Occipital lobe (tissue), 3 donors: ENCODE data around the gene FAM171A1. TPM values are rescaled to one million over a fixed set of nuclear protein-coding genes. Genes with fewer than 3 reads are reported as not detected.

ENCODE experiments used
- DNase-seq: peaks from one replicate; lab custom pipeline; 2025; lab: John Stamatoyannopoulos, UW
- small RNA-seq: library from RNA; depleted of rRNA; stranded (forward); fragments of <200 nt; gene quantifications from one replicate; pipeline ENCODE3, GENCODE V24; 2014
- total RNA-seq: library from RNA; depleted of rRNA; stranded (reverse); fragments of >200 nt; gene quantifications from one replicate; pipeline ENCODE4 v1.2.3, GENCODE V29; 2014

The FAM171A1 gene
- total RNA-seq, 1 donor from 2014 or later, result 31.2 TPM

GRCh38 chr10:15172306-15172840 is 198.7 kb downstream of the FAM171A1 start:
- DNase-seq, result no peak

DNA sequence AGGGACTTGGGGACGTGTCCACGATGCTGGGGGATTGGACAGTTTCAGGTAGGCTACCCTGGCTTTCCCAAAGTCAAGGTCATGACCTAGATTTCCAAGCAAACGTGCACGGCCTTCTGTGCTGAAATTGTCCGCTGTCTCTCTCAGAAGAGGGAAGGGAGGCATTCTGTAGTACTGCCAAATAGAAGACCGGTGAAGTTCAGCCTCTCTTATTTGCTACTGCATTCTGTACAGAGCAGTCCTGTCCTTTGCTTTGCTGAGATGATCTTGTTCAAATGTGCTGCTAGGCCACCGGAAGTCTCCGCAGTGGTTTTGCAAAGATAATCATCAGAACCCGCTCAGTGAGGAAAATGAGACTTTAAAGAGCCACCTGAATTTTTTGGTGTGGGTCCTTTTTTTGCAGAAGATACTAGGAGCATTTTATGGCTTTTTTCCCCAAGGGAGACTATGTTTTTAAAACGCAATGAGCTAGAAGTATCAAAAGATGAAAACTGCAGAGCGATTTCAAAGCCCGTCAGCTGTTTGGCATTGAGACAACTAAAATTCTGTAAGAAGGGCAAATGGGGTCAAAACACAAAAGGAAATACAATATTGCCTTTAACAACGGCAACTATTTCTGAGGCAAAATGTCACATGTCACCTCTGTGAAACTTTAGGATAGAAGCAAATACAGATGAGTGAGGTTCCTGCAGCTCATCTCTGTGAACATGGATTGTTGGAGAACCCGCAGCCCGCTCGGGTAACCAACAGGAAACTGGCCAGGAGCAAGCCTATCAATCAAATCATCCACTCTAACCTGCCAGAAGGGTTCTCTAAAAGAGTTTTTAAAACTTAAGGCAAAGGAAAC is 201.3 kb downstream of the FAM171A1 start:
- no peak for DNase-seq

DNA sequence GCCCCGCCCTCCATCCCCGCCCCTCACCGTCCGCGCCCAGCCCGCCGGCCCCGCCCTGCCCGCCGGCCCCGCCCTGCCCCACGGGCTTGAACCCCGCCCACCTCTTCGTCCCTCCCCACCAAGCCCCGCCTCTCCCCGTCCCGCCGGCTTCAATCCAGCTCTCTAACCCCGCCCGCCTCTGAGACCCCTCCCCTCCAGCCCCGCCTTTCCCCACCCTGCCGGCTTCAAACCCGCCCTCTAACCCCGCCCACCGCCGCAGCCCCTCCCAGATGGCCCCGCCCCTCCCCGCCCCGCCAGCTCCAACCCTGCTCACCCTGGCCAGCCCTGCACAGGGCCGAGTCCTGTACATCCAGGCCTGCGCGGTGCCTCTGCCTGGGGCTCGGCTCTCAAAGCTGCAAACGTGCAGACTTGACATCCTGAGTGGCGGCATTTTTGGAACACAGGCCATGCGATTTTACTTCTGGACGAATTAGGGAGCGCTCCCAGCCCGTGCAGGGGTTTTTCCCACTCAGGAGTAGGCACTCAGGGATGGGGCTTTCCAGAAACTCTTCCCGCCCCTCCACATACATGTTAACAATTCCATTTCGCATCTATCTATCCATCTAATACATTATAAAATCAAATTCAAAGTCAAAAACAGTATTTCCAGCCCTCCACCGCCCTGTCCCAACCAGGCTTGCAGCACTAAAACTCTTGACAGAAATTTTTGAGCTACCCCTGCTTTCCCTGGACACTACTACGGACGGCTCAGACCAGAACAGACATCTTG is 202.1 kb downstream of the FAM171A1 start:
- peak; percentile 98 for DNase-seq

GRCh38 chr10:15168291-15168785 is 202.8 kb downstream of the FAM171A1 start, which contains the start of gene NMT2:
NMT2 (minus strand) TSS chr10:15168693; CDS start chr10:15168612, 81 bp downstream.
- DNase-seq, result peak; percentile 98

- DNase-seq, result peak; percentile 12
Measured at GRCh38 chr10:15167411-15168290, 203.4 kb downstream of the FAM171A1 start.

DNA sequence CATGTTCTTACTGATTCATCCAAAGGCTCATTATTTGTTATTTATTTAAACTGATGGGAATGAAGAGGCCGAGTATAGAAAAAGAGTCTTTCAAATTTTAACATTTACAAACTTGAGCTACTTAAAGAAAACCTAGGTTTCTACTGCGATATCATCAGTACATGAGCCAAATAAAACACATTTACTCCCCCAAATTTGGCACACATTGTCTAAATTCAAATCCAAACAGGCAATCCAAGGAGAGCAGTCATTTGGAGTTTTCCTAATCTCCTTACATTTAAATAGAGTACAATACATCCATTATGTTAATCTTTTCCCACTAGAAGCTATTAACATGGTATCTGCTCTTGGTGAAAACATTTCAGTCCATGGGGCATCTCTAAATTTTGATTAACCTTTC is 204.8 kb downstream of the FAM171A1 start:
- DNase-seq, result no peak

GRCh38 chr10:15163253-15163828 is 207.7 kb downstream of the FAM171A1 start:
- no peak for DNase-seq

Small RNA genes lying within 50 kb of the gene (small RNA-seq; reads per million reads assigned to genes)
- not detected for gene AL590365.1

Other genes starting within 250 kb of the FAM171A1 start
- gene NMT2, start 202.6 kb downstream of the FAM171A1 start, total RNA-seq, result 57.1 TPM